Gastrocnemius medialis (tissue), 4 donors: Measurements from ENCODE around the gene MACROD2. TPM values are rescaled to one million over a fixed set of nuclear protein-coding genes. Genes with fewer than 3 reads are reported as not detected.

Experiments
- ATAC-seq, 2 donors: fragments of 150-250 bp; one replicate each; pipeline ENCODE4 v1.9.1; 2016
- DNase-seq, 2 donors: peaks; one replicate each; pipeline ENCODE4 v3.0.0-alpha.2; 2019
- H3K27ac ChIP-seq, 4 donors: fragments of 200-600 bp; sonication (generic); 1 replicate in 1 of 4; 2 replicates in 3 of 4; pipeline ENCODE4 v1.5.1; 2016 to 2018; ENCODE audit warnings: mild to moderate bottlenecking in 2 of 4, moderate library complexity in 1 of 4
- H3K27me3 ChIP-seq, 3 donors: fragments of 200-600 bp; sonication (generic) in 2 of 3; 1 replicate in 1 of 3; 2 replicates in 2 of 3; pipeline versions ENCODE4 v1.5.1 to v1.6.0; 2016 to 2019; ENCODE audit warnings: mild to moderate bottlenecking in 1 of 3, moderate library complexity in 1 of 3
- H3K36me3 ChIP-seq, 2 donors: fragments of 200-600 bp; sonication (generic) in 1 of 2; one replicate each; pipeline ENCODE4 v1.5.1; 2017 to 2018
- H3K4me1 ChIP-seq, 2 donors: fragments of 200-600 bp; sonication (generic) in 1 of 2; one replicate each; pipeline ENCODE4 v1.5.1; 2016 to 2017; ENCODE audit warnings: mild to moderate bottlenecking in 2 of 2
- H3K4me3 ChIP-seq, 4 donors: fragments of 200-600 bp; sonication (generic) in 3 of 4; 1 replicate in 1 of 4; 2 replicates in 3 of 4; pipeline ENCODE4 v1.5.1; 2016 to 2019; ENCODE audit warnings: mild to moderate bottlenecking in 2 of 4
- H3K9me3 ChIP-seq, 3 donors: fragments of 200-600 bp; sonication (generic) in 2 of 3; 1 replicate in 1 of 3; 2 replicates in 2 of 3; pipeline ENCODE4 v1.5.1; 2016 to 2019
- POLR2A ChIP-seq, 2 donors: fragments of 450-650 bp; IDR thresholded peaks; one replicate each; pipeline ENCODE4 v1.6.1; 2017; ENCODE audit warnings: antibody characterized with exemption in 2 of 2, mild to moderate bottlenecking in 2 of 2, moderate library complexity in 2 of 2
- in situ Hi-C, 4 donors: fragments of 200-750 bp; cut with MboI; loops; one replicate each; pipeline versions ENCODE4 v1.15.0 to v1.8.0; 2017; ENCODE audit warnings: low sequenced_read_pairs in 4 of 4
- intact Hi-C: fragments of 100-400 bp; cut with DNase I; formaldehyde crosslinking; loops from one replicate; pipeline ENCODE4 v1.15.1; 2023; ENCODE audit warnings: low total_unique reads
- total RNA-seq, 4 donors: library from RNA; depleted of rRNA; stranded (reverse); fragments of >200 nt; gene quantifications; one replicate each; pipeline versions ENCODE4 v1.1.0 to v1.2.3, GENCODE V29; 2016
- TF ChIP-seq, protein P1 (sequence below), 5 experiments: fragments of 450-650 bp in 3 of 5; fragments of 200-600 bp in 2 of 5; sonication (generic) in 2 of 5; IDR thresholded peaks in 4 of 5; conservative IDR thresholded peaks in 1 of 5; 1 replicate in 4 of 5; 2 replicates in 1 of 5; pipeline ENCODE4 v1.5.1; 2016 to 2019; ENCODE audit warnings: antibody characterized with exemption in 5 of 5, mild to moderate bottlenecking in 3 of 5, moderate library complexity in 3 of 5

The MACROD2 gene
- total RNA-seq, 4 donors from 2014 or later, result 1.8 to 10.2 (median 3.6) TPM

DNA sequence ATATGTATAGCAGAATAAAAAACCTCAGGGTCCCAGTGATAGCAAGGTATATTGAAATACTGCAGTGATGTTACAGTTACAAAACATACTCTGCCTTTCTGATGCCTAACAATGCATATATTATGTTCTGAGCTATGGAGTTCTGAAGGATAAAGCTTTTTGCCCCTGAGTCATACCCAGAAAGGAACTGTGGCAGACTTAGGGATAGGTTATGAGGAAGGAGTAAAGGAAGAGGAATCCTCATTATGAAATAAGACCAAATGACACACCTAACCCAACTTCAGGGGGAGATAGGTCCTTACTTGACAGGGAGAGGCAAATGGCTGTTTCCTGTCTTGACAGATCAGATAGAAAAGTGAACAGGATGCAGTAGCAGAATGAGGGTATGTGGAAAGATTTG lies 1282.7 kb downstream of the MACROD2 start:
- Histone ChIP-seq H3K27me3 (no peaks in the 10 kb centered on the region), H3K4me3 (no peak overlapping the region), H3K36me3 (no peaks in the 10 kb centered on the region), H3K27ac (no peak overlapping the region), H3K4me1 (no peaks in the 10 kb centered on the region), H3K9me3 (no peaks in the 10 kb centered on the region)
- DNase-seq, result no peak
- TF ChIP-seq, protein P1, sequence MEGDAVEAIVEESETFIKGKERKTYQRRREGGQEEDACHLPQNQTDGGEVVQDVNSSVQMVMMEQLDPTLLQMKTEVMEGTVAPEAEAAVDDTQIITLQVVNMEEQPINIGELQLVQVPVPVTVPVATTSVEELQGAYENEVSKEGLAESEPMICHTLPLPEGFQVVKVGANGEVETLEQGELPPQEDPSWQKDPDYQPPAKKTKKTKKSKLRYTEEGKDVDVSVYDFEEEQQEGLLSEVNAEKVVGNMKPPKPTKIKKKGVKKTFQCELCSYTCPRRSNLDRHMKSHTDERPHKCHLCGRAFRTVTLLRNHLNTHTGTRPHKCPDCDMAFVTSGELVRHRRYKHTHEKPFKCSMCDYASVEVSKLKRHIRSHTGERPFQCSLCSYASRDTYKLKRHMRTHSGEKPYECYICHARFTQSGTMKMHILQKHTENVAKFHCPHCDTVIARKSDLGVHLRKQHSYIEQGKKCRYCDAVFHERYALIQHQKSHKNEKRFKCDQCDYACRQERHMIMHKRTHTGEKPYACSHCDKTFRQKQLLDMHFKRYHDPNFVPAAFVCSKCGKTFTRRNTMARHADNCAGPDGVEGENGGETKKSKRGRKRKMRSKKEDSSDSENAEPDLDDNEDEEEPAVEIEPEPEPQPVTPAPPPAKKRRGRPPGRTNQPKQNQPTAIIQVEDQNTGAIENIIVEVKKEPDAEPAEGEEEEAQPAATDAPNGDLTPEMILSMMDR (IDR thresholded peaks at IDR 0.05 in 4 of 5, conservative IDR thresholded peaks at IDR 0.05 in 1 of 5), result no peak
- TF ChIP-seq POLR2A (IDR thresholded peaks at IDR 0.05), result no peak
- in situ Hi-C loops, result no loop called here
- intact Hi-C loops, result no loop called here
- no peak for ATAC-seq

DNA sequence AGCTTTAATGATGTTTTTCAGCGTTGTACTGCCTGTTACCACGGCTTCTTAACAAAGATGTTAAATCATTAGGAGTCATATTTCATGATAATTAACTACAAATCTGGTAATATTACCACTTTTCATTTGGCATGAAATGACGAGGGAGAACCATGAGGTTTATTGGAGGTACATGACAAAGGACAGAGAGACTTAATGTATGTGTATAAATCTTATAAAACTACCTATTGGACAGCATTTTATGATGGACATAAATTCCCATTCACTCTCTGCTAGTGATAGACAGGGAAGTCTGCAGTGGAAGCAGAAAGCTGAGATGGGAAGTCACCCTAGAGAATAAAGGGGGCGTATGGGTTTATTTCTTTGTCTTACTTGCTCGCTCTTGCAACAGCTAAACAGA lies 1292.0 kb downstream of the MACROD2 start:
- Histone ChIP-seq H3K4me3 (no peak overlapping the region), H3K9me3 (no peaks in the 10 kb centered on the region), H3K36me3 (no peaks in the 10 kb centered on the region), H3K4me1 (no peaks in the 10 kb centered on the region), H3K27me3 (no peaks in the 10 kb centered on the region), H3K27ac (no peak overlapping the region)
- ATAC-seq (no peak), DNase-seq (no peak)
- intact Hi-C loops (no loop called here), in situ Hi-C loops (no loop called here)
- TF ChIP-seq, protein P1 (IDR thresholded peaks at IDR 0.05 in 4 of 5, conservative IDR thresholded peaks at IDR 0.05 in 1 of 5), result no peak
- no peak for TF ChIP-seq POLR2A (IDR thresholded peaks at IDR 0.05)

DNA sequence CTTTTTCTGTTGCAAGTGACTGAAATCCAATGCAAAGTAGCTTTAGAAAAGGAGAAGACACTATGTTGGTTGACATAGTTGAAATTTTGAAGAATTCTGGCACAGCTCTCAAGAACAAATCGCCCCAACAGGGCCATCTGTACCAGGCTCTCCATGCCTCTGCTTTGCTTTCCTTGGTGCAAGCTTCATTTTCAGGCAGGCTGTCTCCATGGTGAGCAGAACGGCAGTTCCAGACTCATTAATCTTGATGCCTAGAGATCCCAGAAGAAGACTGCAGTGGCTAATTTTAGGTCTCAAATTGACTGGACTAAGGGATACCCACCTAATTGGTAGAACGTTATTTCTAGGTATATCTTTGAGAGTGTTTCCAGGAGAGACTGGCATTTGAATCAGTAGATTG lies 1292.8 kb downstream of the MACROD2 start:
- in situ Hi-C loops, result no loop called here
- intact Hi-C loops, result no loop called here

DNA sequence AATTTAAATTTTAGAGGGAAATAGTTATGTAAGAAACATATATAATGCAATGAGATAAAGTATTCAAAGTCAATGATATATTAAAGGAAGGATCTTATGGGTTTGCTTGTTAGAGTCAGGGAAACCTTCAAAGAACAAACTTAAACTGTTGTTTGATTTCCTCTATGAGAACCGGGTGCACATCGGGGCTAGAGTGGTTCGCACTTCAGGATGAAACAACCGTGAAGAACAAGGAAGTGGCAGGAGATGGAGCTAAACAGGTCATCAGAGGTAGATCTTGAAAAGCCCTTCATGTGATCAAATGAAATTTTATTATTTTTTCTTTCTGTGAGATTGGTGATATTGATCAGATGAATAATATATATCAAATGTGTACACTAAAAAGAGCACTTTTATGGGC lies 1294.0 kb downstream of the MACROD2 start:
- intact Hi-C loops (no loop called here), in situ Hi-C loops (no loop called here)
- Histone ChIP-seq H3K27ac (no peak overlapping the region), H3K4me3 (no peak overlapping the region), H3K27me3 (no peaks in the 10 kb centered on the region), H3K9me3 (no peaks in the 10 kb centered on the region), H3K4me1 (no peaks in the 10 kb centered on the region), H3K36me3 (no peaks in the 10 kb centered on the region)
- TF ChIP-seq, protein P1 (IDR thresholded peaks at IDR 0.05 in 4 of 5, conservative IDR thresholded peaks at IDR 0.05 in 1 of 5), result no peak
- no peak for TF ChIP-seq POLR2A (IDR thresholded peaks at IDR 0.05)
- no peak for DNase-seq
- no peak for ATAC-seq

More for the DNA sequence above, 1292.8 kb downstream of the MACROD2 start:
- ATAC-seq (no peak), DNase-seq (no peak)
- TF ChIP-seq, protein P1 (IDR thresholded peaks at IDR 0.05 in 4 of 5, conservative IDR thresholded peaks at IDR 0.05 in 1 of 5), result no peak
- no peak for TF ChIP-seq POLR2A (IDR thresholded peaks at IDR 0.05)
- Histone ChIP-seq H3K9me3 (no peaks in the 10 kb centered on the region), H3K4me3 (no peak overlapping the region), H3K4me1 (no peaks in the 10 kb centered on the region), H3K27me3 (no peaks in the 10 kb centered on the region), H3K36me3 (no peaks in the 10 kb centered on the region), H3K27ac (no peak overlapping the region)

DNA sequence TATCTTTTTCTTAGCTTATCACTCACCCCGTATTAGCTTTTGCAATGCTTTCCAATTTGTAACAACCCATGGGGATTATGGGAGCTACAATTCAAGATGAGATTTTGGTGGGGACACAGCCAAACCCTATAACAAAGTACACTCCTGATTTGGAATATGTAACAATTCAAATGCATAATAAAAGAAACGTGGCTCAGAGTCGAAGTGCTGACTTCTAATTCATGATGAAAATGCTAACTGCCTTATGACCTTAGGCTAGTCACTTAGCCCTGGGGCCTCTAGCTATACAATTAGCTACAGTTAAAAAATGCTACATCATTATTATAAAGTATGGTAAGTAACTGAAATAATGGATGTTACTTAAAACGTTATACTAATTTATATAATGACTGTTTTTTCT lies 1297.1 kb downstream of the MACROD2 start:
- Histone ChIP-seq H3K36me3 (no peaks in the 10 kb centered on the region), H3K27me3 (no peaks in the 10 kb centered on the region), H3K9me3 (no peaks in the 10 kb centered on the region), H3K4me3 (no peak overlapping the region), H3K27ac (no peak overlapping the region), H3K4me1 (no peaks in the 10 kb centered on the region)
- TF ChIP-seq, protein P1 (IDR thresholded peaks at IDR 0.05 in 4 of 5, conservative IDR thresholded peaks at IDR 0.05 in 1 of 5), result no peak
- TF ChIP-seq POLR2A (IDR thresholded peaks at IDR 0.05), result no peak
- intact Hi-C loops, result no loop called here
- DNase-seq, result no peak
- no peak for ATAC-seq
- in situ Hi-C loops, result no loop called here
